ENCODE data around the gene ZC3H6.
"Not testable (repeated sequence)": the region's sequence is repeated elsewhere in the genome, so short reads cannot be mapped to it uniquely, and the experiment has no call there.

Gene ZC3H6

DNA sequence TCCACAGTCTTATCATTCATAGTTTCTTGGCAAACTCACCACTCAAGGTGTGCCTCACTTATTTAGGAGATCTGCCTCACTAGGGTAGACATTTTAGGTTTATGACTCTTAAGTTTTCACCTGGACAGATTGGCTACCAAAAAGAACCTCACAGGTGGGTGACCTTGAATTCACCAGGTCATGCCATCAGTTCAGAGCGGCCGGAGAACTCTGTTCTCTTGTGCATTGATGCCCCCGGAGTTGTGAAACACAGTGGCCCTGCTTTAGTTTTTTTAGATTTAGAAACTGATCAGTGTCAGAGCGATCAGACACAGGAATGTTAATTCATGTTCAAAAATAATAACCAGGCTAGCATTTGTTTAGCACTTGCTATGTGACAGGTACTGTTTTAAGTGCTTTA, 6.7 kb downstream of the ZC3H6 start:
- not testable (repeated sequence) for DNase-seq

DNA sequence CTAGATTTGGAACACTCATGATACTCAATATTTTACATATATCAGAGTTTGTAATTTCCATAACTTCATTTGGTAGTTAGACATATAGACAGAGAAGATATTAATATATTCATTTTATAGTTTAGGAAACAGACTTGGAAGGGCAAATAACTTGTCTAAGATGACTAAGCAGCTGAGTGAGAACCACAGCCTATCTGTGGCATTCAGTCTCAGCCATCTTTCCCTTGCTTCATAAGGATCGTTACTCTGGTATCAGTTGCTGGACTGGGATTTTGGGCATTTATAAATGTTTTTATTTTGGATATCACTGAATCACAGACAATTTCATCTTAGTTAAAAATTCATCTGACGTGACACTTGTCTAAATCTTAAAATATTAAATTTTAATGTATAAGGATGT, 8.1 kb downstream of the ZC3H6 start:
- not testable (repeated sequence) for DNase-seq

DNA sequence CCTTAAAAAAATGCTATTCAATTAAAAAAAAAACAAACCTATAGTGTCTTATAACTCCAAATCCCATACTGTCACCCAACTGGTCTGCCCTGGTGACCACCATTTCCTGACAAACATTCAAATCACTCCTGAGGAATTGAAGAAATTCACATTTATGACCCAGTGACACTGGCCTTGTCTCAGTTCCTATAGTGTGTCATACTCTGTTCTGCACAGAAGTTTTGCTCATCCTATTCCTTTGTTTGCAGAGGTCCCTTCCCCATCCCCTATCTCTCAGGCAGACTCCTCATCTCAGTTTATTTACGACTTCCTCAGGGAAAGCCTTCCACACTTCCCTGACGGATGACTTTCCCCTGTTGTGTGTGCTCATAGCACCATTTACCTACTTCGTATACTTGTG, 14.7 kb downstream of the ZC3H6 start:
- no peak for DNase-seq

DNA sequence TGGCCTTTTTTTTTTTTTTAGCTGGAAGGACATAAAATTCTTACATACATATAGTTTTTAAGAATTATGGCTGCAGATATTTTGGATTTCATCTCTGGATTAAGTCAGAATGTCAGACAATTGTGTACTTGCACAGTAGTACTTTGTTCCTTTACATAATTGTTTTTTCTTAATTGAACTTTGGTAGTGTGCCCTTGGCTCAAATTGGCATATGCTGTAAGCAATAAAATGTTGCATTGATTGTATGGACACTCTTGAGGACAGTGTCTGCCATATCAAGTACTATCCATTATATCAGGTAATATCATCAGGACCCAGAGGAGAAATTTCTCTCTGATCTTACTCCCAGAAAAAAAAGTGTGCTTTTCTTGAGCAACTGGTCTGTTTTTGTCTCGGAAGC, 15.3 kb downstream of the ZC3H6 start:
- DNase-seq: no peak

DNA sequence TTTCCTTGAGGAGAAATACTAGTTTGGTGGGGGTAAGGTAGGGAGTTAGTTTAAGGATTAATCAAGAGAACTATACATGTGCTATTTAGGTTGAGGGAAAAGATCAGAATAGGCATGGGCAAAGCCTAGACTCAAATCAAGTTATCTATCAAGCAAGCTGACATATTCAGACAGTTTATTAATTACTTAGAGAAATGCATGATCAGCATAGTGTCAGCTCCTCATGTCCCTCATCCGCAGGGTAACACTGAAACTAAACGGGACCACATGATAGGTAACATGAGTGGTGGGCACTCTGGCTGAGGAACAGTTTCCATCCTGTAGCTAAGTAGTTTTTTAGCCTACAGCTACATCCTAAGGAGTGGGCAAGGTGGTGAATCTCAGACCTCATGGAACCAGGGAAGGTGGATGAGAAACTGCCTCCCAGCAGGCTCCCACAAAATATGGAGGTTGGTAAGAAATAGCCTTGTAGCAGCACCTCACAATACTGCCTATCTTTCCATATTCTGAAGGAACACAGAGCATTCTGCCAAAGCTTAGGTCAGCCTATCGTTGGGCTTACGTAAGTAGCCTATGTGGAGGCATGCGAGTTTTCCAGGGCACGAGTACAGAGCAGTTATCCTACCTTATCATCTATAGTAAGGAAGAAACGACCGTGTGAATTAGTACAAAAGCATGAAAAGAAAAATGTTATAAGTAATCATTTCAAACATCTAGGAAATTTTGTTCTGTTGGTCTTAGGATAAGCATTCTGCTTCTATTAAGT, 18.4 kb downstream of the ZC3H6 start:
- DNase-seq: no peak

DNA sequence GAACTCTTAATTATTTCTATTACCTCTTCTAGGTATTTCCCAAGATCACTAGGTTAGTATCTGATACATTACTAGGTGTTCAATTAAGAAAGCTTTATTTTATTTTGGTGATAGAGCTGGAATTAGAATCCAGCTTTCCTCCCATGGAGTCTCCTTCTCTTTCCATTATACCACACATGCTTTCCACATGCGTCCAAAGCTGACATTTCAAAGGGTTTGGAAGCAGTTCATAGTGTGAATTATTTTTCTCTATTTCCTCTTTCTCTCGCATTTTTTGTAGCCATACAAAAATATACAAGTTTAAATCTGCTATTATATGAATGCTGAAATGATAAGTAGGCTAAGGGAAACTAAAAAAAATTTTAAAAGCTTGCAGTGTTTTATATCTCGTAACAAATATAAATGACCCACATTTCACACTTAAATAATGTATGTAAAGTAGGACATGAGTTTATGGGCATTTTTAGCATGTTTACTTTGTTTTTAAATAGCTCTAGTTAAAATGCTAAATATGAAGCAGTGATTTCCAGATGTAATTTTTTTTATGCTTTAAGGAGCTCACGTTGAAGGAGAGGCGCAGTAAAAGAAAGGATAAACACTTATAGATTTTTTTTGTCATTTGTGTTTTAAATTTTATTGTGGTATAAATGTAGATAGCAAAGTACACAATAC, 20.1 kb downstream of the ZC3H6 start:
- no peak for DNase-seq

DNA sequence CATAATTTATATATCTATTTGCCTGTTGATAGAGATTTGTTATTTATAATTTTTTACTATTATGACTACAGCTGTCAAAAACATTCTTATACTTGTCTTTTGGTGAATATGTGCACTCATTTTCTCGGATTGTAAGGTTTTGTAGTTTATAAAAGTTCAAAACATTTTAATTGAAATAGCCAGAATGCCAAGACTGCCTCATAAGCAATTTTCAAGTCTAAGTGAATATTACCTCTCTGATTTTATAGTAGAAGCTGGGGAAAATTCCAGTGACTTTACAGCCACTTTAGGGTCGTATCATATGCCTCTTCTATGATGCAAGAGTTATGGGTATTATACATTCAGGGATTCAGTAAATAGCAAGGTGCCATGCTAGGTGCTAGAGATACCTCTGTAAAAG, 21.0 kb downstream of the ZC3H6 start:
- DNase-seq: no peak

DNA sequence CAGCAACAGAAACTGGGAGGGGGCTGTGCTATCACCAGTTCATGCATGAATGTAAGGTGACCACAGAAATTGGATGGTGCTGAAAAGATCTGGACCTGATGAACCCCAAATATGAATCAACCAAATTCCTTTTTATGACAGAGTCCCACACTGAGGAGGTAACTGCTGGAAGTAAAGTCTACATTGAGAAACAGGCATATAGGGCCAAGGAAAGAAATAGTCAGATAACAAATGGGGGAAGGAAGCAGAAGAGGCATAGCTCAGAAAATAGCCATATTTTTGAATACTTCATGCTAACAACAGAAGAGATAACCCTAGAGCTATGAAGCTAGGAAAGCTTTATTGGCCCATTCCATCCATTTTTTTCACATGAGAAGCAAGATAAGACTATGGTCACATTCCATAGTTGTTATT, 25.8 kb downstream of the ZC3H6 start:
- DNase-seq: no peak

DNA sequence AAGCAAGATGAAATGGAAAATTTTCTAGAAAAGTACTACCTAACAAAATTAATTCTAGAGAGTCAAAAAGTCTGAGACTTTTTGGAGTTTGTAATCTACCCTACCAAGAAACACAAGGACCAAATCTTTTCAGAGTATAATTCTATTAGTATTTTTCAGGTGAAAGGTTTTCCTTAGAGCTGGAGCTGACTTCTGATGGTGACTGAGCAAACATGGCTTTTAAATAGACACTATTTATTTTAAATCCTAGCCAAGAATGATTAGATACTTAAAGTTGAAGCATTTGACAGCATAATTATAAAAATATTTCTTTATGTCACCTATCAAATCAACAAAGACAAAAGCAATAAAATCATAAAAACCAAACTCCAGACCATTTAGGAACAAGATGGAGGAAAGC, 26.6 kb downstream of the ZC3H6 start:
- DNase-seq: no peak

DNA sequence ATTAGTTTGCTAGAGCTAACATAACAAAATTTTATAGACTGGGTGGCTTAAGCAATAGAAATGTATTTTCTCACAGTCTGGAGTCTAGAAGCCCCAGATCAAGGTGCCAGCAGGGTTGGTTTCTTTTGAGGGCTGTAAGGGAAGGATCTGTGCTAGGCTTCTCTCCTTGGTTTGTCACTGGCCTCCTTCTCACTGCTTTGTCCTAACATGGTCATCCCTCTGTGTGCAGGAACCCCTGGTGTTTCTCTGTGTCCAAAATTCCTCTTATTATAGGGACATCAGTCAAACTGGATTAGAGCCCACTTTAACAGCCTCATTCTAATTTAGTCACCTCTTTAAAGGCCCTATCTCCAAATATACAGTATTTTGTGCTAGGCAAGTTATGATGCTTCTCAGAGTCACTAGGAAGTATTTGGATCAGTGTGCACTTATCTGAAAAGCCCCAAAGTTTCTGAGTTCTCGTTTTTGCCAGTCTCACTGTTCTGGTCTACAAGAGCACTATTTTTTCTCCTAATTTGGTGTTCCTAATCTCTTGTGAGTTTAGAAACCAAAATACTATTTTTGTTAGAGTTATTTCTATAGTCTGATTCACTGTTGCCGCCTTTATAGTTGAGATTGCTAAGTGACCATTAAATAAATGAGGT, 29.0 kb downstream of the ZC3H6 start:
- DNase-seq: no peak

DNA sequence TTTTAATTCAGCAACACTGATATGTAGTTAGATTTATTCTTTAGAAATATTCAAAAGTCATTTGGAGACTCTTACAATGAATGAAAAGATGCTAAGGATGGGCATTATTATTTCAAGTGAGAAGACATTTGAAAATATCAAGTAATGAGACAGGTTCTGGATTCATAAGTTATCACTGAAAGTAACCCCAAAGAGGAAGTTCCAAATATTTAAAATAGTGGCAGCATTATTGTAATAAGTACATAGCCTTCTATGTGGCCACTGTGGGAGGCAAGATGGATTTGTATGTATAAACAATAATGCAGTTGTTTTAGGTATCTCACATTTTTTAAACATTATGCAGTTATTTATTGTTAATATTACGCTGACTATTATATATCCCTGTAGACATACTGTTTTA, 29.7 kb downstream of the ZC3H6 start:
- no peak for DNase-seq

DNA sequence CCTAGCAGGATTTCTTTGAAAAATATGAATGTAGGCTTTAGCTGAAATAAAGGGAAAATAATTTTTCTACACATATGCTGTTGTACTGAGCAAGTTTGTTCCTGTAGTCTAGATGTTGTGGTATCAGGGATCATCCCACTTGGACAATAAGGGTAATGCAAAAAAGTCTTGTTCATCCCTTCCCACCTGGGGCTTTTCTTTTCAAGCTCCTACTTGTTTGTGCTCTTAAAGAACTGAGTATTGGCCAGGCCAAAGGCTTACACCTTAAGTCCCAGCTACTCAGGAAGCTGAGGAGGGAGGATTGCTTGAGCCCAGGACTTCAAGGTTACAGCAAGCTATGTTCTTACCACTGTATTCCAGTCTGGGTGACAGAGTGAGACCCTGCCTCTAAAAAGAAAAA, 35.5 kb downstream of the ZC3H6 start:
- DNase-seq: no peak

DNA sequence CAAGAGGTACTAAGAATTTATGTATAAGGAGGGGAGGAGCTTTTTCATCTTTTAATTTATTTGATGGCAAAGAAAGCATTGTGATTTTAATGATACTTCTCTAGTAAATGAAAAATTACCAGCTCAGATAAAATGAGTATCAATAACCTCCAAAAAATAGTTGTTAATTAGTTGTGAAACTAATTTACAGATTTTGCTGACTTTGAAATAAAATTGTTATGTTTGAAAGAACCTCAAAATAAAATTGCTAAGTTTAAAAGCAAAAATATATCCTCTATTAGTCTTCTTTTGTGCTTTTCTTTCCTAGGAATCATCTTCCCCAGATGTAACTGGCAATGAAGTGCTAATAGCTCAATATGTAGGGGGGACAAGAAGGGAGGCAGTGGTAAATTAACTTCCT, 36.5 kb downstream of the ZC3H6 start:
- no peak for DNase-seq

DNA sequence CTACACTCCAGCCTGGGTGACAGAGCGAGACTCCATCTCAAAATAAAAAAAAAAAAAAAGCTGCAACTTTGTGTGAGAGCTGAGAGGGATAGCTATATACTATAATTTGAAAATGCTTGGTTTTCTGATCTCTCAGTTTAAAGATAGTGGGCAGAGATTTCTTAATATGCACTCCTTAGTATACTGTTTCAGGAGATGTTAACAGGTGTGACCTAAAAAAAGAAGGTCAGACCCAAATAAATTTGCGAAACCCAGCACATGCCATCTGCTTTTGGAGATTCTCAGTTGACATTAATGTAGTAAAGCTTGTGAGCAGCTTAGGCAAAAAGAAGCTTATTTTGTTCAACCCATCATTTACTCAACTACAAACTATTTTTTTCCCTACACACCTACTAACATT, 37.4 kb downstream of the ZC3H6 start:
- no peak for DNase-seq

DNA sequence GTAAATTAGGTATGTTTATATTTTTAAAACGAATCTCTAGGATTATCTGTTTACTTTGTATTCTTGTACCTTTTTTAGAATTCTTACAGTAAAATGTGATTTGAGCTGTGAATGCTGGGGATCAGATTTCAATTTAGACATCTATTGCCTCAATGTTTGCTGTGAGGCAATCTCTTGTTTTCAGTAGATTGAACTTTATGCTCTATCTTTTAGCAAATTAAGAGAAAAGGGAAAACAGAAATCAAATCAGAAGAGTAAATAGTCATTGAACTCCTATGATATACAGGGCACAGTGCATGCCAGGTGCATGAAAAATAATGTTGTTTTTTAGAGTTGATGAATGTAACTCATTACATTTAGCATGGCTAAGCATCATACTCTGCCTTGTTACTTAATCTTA, 39.5 kb downstream of the ZC3H6 start:
- no peak for DNase-seq

DNA sequence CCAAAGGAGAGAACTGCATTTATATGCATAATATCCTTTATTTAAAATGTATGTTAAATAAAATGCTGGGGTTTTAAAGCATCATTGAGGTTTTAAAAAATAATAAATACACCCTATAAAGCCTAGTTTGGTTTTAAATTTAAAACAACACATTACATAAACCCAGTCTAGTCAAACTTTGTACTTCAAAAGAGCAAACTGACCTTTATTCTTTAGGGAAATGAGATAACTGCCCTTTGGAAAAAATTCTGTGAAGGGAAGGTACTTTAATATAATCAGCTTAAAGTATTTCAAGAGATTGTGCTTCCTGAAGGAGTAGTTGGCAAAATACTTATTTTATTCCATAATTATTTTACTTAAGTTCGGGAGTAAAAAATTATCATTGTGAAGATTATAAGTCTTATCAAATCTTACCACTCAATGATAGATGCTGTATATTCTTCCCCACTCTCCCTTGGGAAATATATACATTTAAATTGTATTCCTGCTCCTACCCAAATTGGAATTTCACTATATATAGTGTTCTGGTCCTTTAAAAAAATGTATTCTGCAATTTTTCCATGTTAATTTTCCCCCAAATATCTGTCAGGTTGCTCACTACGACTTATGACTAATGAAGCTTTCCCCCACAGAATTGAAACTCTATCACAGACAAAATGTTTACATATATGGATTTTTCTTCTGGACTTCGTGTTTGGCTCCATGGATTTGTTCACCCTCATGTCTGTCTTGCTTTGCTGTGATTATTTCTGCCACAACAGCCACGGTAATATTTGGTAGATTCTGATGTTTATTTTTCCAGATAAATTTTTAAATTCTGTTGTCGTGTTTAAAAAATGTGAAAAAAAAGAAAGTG, 42.1 kb downstream of the ZC3H6 start:
- DNase-seq: no peak

DNA sequence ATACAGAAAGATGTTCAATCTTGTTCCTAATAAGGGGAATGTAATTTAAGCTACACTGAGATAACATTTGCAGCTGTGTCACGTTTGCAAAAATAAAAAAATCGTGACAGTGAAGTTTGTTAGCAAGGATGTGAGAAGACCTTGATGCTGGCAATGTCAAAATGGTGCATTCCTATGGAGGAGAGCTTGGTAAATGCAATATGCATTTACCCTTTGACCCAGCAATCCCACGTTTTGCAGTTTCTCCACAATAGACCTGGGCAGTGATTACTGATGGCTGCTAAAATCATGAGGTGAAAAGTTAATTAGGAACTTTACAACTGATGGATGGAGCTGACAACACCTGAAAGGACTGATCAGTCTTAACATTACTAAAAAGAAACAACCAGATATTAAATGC, 43.1 kb downstream of the ZC3H6 start:
- DNase-seq: no peak

DNA sequence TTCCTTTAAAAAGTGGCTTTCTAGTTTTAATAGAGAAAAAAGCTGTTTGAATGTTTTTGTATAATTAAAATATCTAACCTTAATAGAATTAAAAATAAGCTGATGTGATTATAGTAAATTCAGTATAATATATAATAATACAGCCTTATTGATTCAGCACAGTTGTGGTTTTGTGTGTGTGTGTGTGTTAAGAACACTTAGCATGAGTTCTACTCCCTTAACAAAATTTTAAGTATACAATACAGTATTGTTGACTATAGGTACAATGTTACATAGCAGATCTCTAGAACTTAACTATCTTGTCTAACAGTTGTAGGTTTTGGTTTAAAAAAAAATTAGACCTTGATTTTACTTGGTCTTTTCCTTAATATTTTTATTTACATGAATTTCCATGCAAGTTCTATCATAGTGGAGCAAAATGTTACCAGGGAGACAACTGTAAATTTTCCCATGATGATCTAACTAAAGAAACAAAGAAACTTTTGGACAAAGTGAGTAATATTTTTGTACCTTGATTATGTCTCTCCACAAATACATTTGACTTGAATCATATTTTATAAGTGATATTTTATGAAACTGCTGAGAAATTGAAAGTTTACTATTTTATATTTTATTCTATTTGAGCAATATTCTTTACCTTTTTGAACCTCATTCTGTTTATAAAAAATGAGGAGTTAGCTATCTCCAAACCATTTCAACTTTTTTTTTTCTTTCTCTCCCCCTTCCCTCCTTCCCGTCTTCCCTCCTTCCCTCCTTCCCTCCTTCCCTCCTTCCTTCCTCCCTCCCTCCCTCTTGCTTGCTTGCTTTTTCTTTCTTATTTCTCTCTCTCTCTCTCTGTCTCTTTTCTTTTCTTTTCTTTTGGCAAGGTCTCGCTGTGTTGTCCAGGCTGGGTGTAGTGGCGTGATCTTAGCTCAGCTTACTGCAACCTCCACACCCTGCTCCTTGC, 46.3 kb downstream of the ZC3H6 start:
- DNase-seq: no peak

DNA sequence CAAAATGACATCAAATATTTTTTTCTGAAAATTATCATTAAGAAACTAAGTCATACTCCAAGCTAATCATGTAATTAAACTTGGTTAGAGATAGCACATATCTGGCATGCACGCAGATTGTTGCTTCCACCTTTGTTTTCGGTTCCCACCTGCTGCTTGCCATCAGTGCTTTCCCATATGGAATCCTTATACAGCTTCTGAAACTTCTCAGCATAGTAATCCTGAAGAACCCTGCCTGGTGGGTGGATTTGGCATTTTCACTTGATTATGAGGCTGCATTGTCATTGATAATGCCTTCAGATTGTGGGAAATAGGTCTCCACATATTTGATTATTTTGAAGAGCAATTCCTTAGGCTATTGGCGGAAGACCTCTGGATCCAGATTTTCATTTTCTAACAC, 47.5 kb downstream of the ZC3H6 start:
- no peak for DNase-seq

DNA sequence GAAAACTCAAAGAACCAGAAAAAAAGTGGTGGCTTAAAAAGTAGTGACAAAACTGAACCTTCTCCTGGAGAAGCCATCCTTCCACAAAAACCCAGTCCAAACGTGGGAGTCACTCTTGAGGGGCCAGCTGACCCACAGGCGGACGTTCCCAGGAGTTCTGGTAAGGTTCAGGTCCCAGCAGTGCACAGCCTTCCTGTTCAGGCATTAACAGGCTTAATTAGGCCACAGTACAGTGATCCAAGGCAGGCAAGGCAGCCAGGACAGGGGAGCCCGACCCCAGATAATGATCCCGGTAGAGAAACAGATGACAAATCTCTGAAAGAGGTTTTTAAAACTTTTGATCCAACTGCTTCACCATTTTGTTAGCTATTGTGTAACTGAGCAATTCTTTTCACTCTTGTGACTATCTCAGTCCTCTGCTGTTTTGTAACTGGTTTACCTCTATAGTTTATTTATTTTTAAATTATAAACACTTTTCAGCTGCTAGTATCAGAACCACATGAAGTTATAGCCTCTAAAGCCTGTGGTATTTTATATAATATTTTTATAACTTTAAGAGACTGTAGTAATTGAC, 56.8 kb downstream of the ZC3H6 start:
- DNase-seq: no peak

DNA sequence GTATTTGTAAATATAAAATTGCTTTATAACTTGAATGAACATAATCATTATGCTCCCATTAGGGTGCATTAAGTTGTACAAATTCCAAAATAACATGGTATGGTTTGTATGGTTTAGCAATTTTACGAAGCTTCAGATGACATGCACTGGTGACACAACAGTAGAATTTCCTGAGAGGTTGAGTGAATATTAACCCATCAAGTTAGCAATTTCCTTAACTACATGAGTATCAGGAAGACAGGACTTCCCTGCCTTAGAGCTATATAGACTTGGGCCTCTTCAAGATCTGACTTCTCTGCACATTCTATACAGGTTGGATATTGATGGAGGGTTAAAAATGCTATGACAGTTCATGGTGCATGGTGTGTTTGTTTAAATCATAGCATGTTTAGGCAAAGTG, 60.2 kb downstream of the ZC3H6 start:
- DNase-seq: no peak

DNA sequence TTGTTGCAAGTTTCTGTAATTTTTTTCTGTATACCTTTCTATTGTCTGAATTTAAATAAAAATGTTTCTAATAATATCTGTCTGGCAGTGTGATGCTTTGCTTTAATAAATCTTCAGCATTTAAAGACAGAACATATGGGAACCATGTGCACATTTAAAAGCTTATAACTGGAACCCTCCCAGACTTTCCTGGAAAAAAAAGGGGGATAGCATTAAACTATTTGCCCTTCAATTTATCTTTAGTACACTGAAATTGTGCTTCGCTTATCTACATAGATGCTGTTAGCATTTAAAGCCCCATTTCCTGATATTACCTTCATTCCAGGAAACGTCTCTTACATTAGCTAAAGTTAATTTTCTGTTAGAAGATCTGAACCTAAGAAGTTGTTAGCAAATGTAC, 64.6 kb downstream of the ZC3H6 start:
- no peak for DNase-seq
